ENCODE data around the gene ATP10A.

The ATP10A gene

DNA sequence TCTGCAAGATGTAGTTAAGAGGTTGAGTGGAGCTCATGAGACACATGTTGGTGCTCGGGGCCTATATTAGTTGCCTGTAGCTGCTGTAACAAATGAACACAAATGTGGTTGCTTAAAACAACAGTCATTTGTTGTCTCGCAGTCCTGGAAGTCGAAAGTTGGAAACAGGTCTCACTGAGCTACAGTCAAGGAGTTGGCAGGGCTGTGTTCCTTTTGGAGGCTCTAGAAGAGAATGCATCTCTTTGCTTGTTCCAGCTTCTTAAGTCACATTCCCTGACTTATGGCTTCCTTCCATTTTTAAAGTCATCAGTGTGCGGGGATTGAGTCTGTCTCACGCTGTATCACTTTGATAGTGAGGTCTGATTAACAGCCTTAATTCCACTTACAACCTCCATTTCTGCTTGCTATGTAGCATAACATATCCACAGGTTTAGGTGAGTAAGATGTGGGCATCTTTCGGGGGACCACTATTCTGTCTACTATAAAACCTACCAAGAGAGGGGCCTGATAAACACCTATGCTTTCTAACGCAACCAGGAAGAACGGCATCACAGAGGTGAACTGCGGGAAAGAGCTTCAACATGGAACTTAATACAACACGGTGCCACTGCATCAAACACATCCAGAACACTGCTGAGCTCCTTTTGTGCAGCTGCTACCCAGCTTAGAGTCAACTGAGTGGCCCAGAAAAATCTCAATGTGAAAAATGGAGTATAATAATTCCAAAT lies 119.4 kb downstream of the ATP10A start:
- TF ChIP-seq CREB5 (CRISPR knock-in tag; IDR thresholded peaks at IDR 0.05; ENCODE audit: low read depth) = no peak
- TF ChIP-seq SNAI2 (CRISPR knock-in tag; IDR thresholded peaks at IDR 0.05) = no peak
- no peak for TF ChIP-seq ESRRG (CRISPR knock-in tag; IDR thresholded peaks at IDR 0.05)
- TF ChIP-seq TCF4 (CRISPR knock-in tag; IDR thresholded peaks at IDR 0.05; ENCODE audit: borderline replicate concordance) = no peak
- TF ChIP-seq CSDC2 (CRISPR knock-in tag; IDR thresholded peaks at IDR 0.05) = no peak
- no peak for TF ChIP-seq PATZ1 (CRISPR knock-in tag; IDR thresholded peaks at IDR 0.05; ENCODE audit: borderline replicate concordance)
- TF ChIP-seq OSR1 (CRISPR knock-in tag; IDR thresholded peaks at IDR 0.05) = no peak
- no peak for TF ChIP-seq ZNF565 (CRISPR knock-in tag; conservative IDR thresholded peaks at IDR 0.05; ENCODE audit: low read depth)
- ATAC-seq = no peak

DNA sequence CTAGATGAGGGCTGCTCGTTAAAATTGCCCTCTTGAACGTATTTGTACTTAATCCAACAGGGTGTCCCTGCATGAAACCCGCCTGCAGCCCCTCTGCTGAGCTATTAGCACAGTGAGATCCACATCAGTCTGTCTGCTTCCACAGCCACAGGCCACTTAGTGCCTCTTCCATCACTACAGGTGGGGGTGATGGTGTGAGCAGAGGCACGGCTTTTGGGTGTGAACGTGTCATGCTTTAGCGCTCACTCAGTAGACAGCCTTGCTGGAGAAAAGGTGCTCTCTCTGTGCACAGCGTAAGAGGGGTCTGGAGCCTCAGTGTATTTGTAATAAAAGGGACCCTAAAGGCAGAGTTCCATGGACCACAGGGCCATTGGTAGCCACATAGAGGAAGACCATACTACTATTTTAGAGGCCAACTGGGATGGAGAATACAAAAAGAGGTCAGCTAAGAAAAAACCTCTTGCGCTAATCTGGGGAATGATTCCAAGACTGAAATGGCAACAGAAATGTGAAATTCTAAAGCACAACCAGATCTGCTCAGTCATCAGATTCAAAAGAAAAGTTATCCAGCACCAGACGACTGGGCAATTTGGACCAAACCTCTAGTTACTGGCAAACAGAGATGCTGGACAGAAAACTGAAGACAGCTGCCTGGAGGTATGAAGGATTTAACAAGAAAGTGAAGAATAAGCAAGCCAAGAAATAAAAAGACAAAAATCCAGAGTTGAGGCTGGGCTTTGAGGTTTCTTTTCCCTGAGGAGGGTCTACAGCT lies 120.2 kb downstream of the ATP10A start:
- TF ChIP-seq ZFP30 (CRISPR knock-in tag; IDR thresholded peaks at IDR 0.05) (no peak), ZNF8 (CRISPR knock-in tag; IDR thresholded peaks at IDR 0.05) (no peak), OSR1 (CRISPR knock-in tag; IDR thresholded peaks at IDR 0.05) (no peak), RARB (CRISPR knock-in tag; IDR thresholded peaks at IDR 0.05) (no peak)
- no peak for ATAC-seq

DNA sequence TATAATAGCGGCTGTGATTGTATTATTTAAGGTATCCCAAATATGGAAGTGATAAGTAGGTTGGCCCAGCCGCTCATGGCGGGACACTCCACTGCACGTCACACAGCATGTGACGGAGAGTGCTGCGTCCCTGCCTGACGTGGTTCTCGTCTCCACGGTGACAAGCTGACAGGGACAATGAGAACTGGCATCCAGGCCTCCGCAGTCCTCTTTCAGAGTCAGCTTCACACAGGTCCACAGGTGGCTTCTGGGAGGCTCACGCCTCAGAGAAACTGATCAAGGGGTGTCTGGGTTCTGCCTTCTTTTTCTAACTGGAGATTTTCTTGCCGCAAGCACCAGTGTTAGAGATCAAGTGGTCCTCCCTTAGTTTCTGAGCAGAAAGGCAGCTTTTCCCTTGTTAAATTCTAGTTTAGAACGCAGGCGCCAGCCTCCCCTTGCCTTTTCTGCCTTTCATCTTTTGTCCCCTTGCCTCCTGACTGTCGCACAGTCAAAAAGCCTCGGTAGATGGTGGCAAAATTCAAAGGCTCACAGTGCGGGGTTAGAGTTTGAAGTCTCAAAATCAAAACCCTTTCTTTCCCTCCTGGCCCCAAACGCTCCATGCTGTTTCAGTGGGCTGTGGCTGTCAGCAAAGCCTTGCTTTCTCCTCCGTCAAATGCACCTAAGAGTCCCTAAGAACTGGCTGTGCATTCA lies 120.9 kb downstream of the ATP10A start:
- TF ChIP-seq OSR1 (CRISPR knock-in tag; IDR thresholded peaks at IDR 0.05) = no peak
- TF ChIP-seq ARNTL (CRISPR knock-in tag; IDR thresholded peaks at IDR 0.05; ENCODE audit: borderline replicate concordance, low read depth) = no peak
- no peak for TF ChIP-seq ZNF565 (CRISPR knock-in tag; conservative IDR thresholded peaks at IDR 0.05; ENCODE audit: low read depth)
- TF ChIP-seq TOX (CRISPR knock-in tag; IDR thresholded peaks at IDR 0.05; ENCODE audit: borderline replicate concordance) = no peak
- TF ChIP-seq PATZ1 (CRISPR knock-in tag; IDR thresholded peaks at IDR 0.05; ENCODE audit: borderline replicate concordance) = no peak
- TF ChIP-seq ZFP30 (CRISPR knock-in tag; IDR thresholded peaks at IDR 0.05) = no peak
- no peak for TF ChIP-seq TCF4 (CRISPR knock-in tag; IDR thresholded peaks at IDR 0.05; ENCODE audit: borderline replicate concordance)
- no peak for TF ChIP-seq CREB5 (CRISPR knock-in tag; IDR thresholded peaks at IDR 0.05; ENCODE audit: low read depth)
- no peak for TF ChIP-seq ISL1 (CRISPR knock-in tag; IDR thresholded peaks at IDR 0.05)
- no peak for TF ChIP-seq ZFP3 (CRISPR knock-in tag; IDR thresholded peaks at IDR 0.05)
- TF ChIP-seq RARB (CRISPR knock-in tag; IDR thresholded peaks at IDR 0.05) = no peak
- TF ChIP-seq GLIS3 (CRISPR knock-in tag; IDR thresholded peaks at IDR 0.05) = no peak
- TF ChIP-seq SNAI2 (CRISPR knock-in tag; IDR thresholded peaks at IDR 0.05) = no peak
- no peak for TF ChIP-seq PPARA (CRISPR knock-in tag; IDR thresholded peaks at IDR 0.05; ENCODE audit: borderline replicate concordance)
- TF ChIP-seq ZNF8 (CRISPR knock-in tag; IDR thresholded peaks at IDR 0.05) = no peak
- TF ChIP-seq CSDC2 (CRISPR knock-in tag; IDR thresholded peaks at IDR 0.05) = no peak
- no peak for TF ChIP-seq CSRNP3 (CRISPR knock-in tag; IDR thresholded peaks at IDR 0.05)
- TF ChIP-seq ZNF70 (CRISPR knock-in tag; IDR thresholded peaks at IDR 0.05) = no peak
- no peak for ATAC-seq
